Esophagus squamous epithelium (tissue), 5 donors: ENCODE measurements around the gene MAB21L4. TPM values are rescaled to one million over a fixed set of nuclear protein-coding genes. Genes with fewer than 3 reads are reported as not detected.

Experiments used
- DNase-seq: peaks from one replicate; lab custom pipeline; 2025; lab: John Stamatoyannopoulos, UW
- H3K27ac ChIP-seq, 4 donors: fragments of 200-600 bp; sonication (generic); one replicate each; pipeline ENCODE4 v1.5.1; 2016 to 2019; ENCODE audit warnings: mild to moderate bottlenecking in 1 of 4
- H3K27me3 ChIP-seq, 4 donors: fragments of 200-600 bp; sonication (generic); 1 replicate in 3 of 4; 2 replicates in 1 of 4; pipeline versions ENCODE4 v1.5.1 to v1.6.0; 2017 to 2021; ENCODE audit warnings: antibody characterized with exemption in 1 of 4
- H3K36me3 ChIP-seq, 3 donors: fragments of 200-600 bp; sonication (generic); one replicate each; pipeline ENCODE4 v1.5.1; 2016 to 2019
- H3K4me1 ChIP-seq, 3 donors: fragments of 200-600 bp; sonication (generic); one replicate each; pipeline ENCODE4 v1.5.1; 2017 to 2019
- H3K4me3 ChIP-seq, 4 donors: fragments of 200-600 bp; sonication (generic); 1 replicate in 3 of 4; 2 replicates in 1 of 4; pipeline ENCODE4 v1.5.1; 2016 to 2019; ENCODE audit warnings: mild to moderate bottlenecking in 2 of 4, moderate library complexity in 1 of 4
- H3K9me3 ChIP-seq, 3 donors: fragments of 200-600 bp; sonication (generic); one replicate each; pipeline ENCODE4 v1.5.1; 2016 to 2019
- CTCF ChIP-seq, 6 experiments: fragments of 450-650 bp in 4 of 6; fragments of 200-600 bp in 2 of 6; sonication (generic) in 2 of 6; IDR thresholded peaks; one replicate each; pipeline ENCODE4 v1.5.1; 2016 to 2019; ENCODE audit warnings: antibody characterized with exemption in 6 of 6, mild to moderate bottlenecking in 4 of 6, moderate library complexity in 4 of 6
- POLR2A ChIP-seq, 4 donors: fragments of 450-650 bp; IDR thresholded peaks; one replicate each; pipeline ENCODE4 v1.6.1; 2017; ENCODE audit warnings: antibody characterized with exemption in 4 of 4, mild to moderate bottlenecking in 4 of 4, moderate library complexity in 3 of 4
- WGBS, 2 donors: methylation state at CpG; one replicate each; pipeline ENCODE4 v1.1.5; 2018; 5-methylcytosine and 5-hydroxymethylcytosine counted together
- intact Hi-C: fragments of 100-400 bp; cut with DNase I; formaldehyde crosslinking; loops from one replicate; pipeline ENCODE4 v1.15.0; 2022
- total RNA-seq, 4 donors: library from RNA; depleted of rRNA; stranded (reverse); fragments of >200 nt; gene quantifications; one replicate each; pipeline ENCODE4 v1.1.0, GENCODE V29; 2016
- donor health status: DM: yes; HTN: yes; CAD: no.

Gene MAB21L4
- total RNA-seq, 4 donors from 2014 or later: 105 to 440 (median 163) TPM

GRCh38 chr2:240871071-240871958, 24.6 kb downstream of the MAB21L4 start:
- TF ChIP-seq POLR2A (IDR thresholded peaks at IDR 0.05): no peak
- no peak for TF ChIP-seq CTCF (IDR thresholded peaks at IDR 0.05)

GRCh38 chr2:240869956-240870875, 25.7 kb downstream of the MAB21L4 start:
- Histone ChIP-seq H3K4me1 (no peaks in the 10 kb centered on the region), H3K27me3 (peaks cover 0 to 3% (median 0%) of the 10 kb centered on the region in 4 donors), H3K9me3 (no peaks in the 10 kb centered on the region), H3K4me3 (no peak overlapping the region), H3K36me3 (no peaks in the 10 kb centered on the region), H3K27ac (no peak overlapping the region)
- intact Hi-C loops: no loop called here
- 58 to 92% methylated on average over 2 to 4 of the region's 15 CpGs for WGBS, 2 donors
- DNase-seq: no peak
- TF ChIP-seq POLR2A (IDR thresholded peaks at IDR 0.05): no peak
- no peak for TF ChIP-seq CTCF (IDR thresholded peaks at IDR 0.05)

More at GRCh38 chr2:240871071-240871958, 24.6 kb downstream of the MAB21L4 start:
- H3K36me3 ChIP-seq: no peaks in the 10 kb centered on the region
- intact Hi-C loops: no loop called here
- H3K27me3 ChIP-seq: peaks cover 0 to 3% (median 0%) of the 10 kb centered on the region in 4 donors
- no peak for DNase-seq
- no peaks in the 10 kb centered on the region for H3K9me3 ChIP-seq
- no peak overlapping the region for H3K27ac ChIP-seq
- 60 to 82% methylated on average over 1 to 2 of the region's 16 CpGs for WGBS, 2 donors
- H3K4me3 ChIP-seq: no peak overlapping the region
- no peaks in the 10 kb centered on the region for H3K4me1 ChIP-seq

GRCh38 chr2:240869109-240869955, 26.6 kb downstream of the MAB21L4 start:
- no peaks in the 10 kb centered on the region for H3K4me1 ChIP-seq
- WGBS, 2 donors: 90 to 93% methylated on average over 7 to 9 of the region's 25 CpGs
- no peak for TF ChIP-seq CTCF (IDR thresholded peaks at IDR 0.05)
- TF ChIP-seq POLR2A (IDR thresholded peaks at IDR 0.05): no peak
- peaks cover 0 to 3% (median 0%) of the 10 kb centered on the region in 4 donors for H3K27me3 ChIP-seq
- H3K9me3 ChIP-seq: no peaks in the 10 kb centered on the region
- intact Hi-C loops: no loop called here
- no peak overlapping the region for H3K4me3 ChIP-seq
- DNase-seq: no peak
- H3K36me3 ChIP-seq: no peaks in the 10 kb centered on the region
- H3K27ac ChIP-seq: no peak overlapping the region

- intact Hi-C loops: no loop called here
- H3K27me3 ChIP-seq: peaks cover 0 to 3% (median 0%) of the 10 kb centered on the region in 4 donors
- no peak for DNase-seq
- WGBS, 2 donors: 67 to 71% methylated on average over 10 to 14 of the region's 21 CpGs
- no peak within 1 kb of the TSS for H3K4me3 ChIP-seq
- TF ChIP-seq CTCF (IDR thresholded peaks at IDR 0.05) (no peak), POLR2A (IDR thresholded peaks at IDR 0.05) (no peak)
- H3K9me3 ChIP-seq: no peaks in the 10 kb centered on the region
- no peak within 1 kb of the TSS for H3K27ac ChIP-seq
- no peaks in the 10 kb centered on the region for H3K4me1 ChIP-seq
- no peaks in the 10 kb centered on the region for H3K36me3 ChIP-seq
Measured at GRCh38 chr2:240868286-240869108, 27.5 kb downstream of the MAB21L4 start, which contains the start of gene AGXT. TSS of gene AGXT (plus strand) at chr2:240868824. CDS start at chr2:240868866, 42 bp downstream.
